T-helper 17 cell (primary cell): ENCODE measurements around the gene NAGLU. TPM values are rescaled to one million over a fixed set of nuclear protein-coding genes. Genes with fewer than 3 reads are reported as not detected.

Experiments
- ATAC-seq: fragments of 150-1000 bp; cut with Tn5 transposase; 2 replicates; pipeline ENCODE4 v1.10.0; 2021; ENCODE audit warnings: mild to moderate bottlenecking, moderate library complexity
- DNase-seq, 3 donors: peaks; one replicate each; pipeline versions ENCODE4 v3.0.0 to v3.0.0-alpha.2; 2020 to 2021
- H3K9me3 ChIP-seq: one replicate; pipeline ENCODE4 v1.7.0; 2013; ENCODE audit warnings: low read length, mild to moderate bottlenecking; ENCODE audit not compliant: control insufficient read depth, poor library complexity, severe bottlenecking
- H3K27ac Mint-ChIP-seq: one replicate; pipeline ENCODE4 v1.8.0; 2022; ENCODE audit warnings: mild to moderate bottlenecking, moderate library complexity, mixed read lengths
- H3K27me3 Mint-ChIP-seq: one replicate; pipeline ENCODE4 v1.8.0; 2022; ENCODE audit warnings: mixed read lengths
- H3K36me3 Mint-ChIP-seq: one replicate; pipeline ENCODE4 v1.8.0; 2022; ENCODE audit warnings: low read depth, mixed read lengths
- H3K4me1 Mint-ChIP-seq: one replicate; pipeline ENCODE4 v1.8.0; 2022; ENCODE audit warnings: mild to moderate bottlenecking, mixed read lengths
- H3K4me3 Mint-ChIP-seq: one replicate; pipeline ENCODE4 v1.8.0; 2022; ENCODE audit warnings: mild to moderate bottlenecking, moderate library complexity, mixed read lengths
- total RNA-seq, 4 donors: library from RNA in 2 of 4; stranded (reverse) in 2 of 4; gene quantifications; one replicate each; pipeline ENCODE4 v1.2.3 and lab custom pipeline; 2022 to 2026

The NAGLU gene
- total RNA-seq (10 to 100 TPM; 12.5 to 13.2 TPM), total RNA-seq (lab: John Stamatoyannopoulos, UW) (13.0 to 21.8 reads per million in 2 donors)

DNA sequence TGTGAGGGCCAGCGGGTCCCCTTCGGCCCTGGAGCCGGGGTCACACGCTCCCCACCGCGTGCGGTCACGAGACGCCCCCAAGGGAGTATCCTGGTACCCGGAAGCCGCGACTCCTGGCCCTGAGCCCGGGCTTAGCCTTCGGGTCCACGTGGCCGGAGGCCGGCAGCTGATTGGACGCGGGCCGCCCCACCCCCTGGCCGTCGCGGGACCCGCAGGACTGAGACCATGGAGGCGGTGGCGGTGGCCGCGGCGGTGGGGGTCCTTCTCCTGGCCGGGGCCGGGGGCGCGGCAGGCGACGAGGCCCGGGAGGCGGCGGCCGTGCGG is at the start of gene NAGLU:
TSS of gene NAGLU (plus strand) at position 194 of the 324 bp plus-strand sequence. CDS start at position 226, 32 bp downstream.
- H3K36me3 Mint-ChIP-seq: no peaks in the 10 kb centered on the region
- peaks cover 31% of the 10 kb centered on the region for H3K4me1 Mint-ChIP-seq
- H3K27me3 Mint-ChIP-seq: peaks cover 5% of the 10 kb centered on the region
- H3K9me3 ChIP-seq: no peaks in the 10 kb centered on the region
- ATAC-seq (peak; percentile 84), DNase-seq (peak; percentile 64 to 71 (median 66))
- H3K27ac Mint-ChIP-seq: peak within 1 kb of the TSS; percentile 91
- peak within 1 kb of the TSS; percentile 88 for H3K4me3 Mint-ChIP-seq

GRCh38 chr17:42488032-42488431 is 48.0 kb upstream of the NAGLU start:
- H3K36me3 Mint-ChIP-seq: peaks cover 11% of the 10 kb centered on the region
- H3K27me3 Mint-ChIP-seq: no peaks in the 10 kb centered on the region
- ATAC-seq (no peak), DNase-seq (no peak)
- peaks cover 26% of the 10 kb centered on the region for H3K4me1 Mint-ChIP-seq
- H3K27ac Mint-ChIP-seq: no peak overlapping the region
- H3K9me3 ChIP-seq: no peaks in the 10 kb centered on the region
- H3K4me3 Mint-ChIP-seq: no peak overlapping the region

DNA sequence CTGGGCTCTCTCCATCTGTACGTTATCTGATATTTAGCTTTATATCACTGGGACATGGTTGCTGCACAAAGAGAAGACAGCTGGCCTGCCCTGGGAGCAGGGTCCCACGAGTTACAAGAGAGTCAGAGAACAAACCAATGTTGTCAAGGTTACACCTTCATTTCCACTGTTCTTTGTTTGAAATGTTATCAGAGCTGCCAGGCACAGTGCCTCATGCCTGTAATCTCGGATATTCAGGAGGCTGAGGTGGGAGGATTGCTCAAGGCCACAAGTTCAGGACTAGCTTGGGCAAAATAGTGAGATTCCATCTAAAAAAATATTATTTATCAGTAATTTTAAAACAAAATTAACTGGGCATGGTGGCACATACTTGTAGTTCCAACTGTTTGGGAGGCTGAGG is 42.7 kb upstream of the NAGLU start:
- H3K27ac Mint-ChIP-seq: no peak overlapping the region
- DNase-seq: no peak
- no peaks in the 10 kb centered on the region for H3K27me3 Mint-ChIP-seq
- H3K4me3 Mint-ChIP-seq: no peak overlapping the region
- peaks cover 8% of the 10 kb centered on the region for H3K36me3 Mint-ChIP-seq
- H3K9me3 ChIP-seq: no peaks in the 10 kb centered on the region
- peaks cover 11% of the 10 kb centered on the region for H3K4me1 Mint-ChIP-seq
- no peak for ATAC-seq

- Mint-ChIP-seq H3K4me3 (no peak overlapping the region), H3K27ac (no peak overlapping the region), H3K27me3 (no peaks in the 10 kb centered on the region), H3K36me3 (peaks cover 2% of the 10 kb centered on the region), H3K4me1 (peaks cover 6% of the 10 kb centered on the region)
- no peak for DNase-seq
- H3K9me3 ChIP-seq: no peaks in the 10 kb centered on the region
- ATAC-seq: no peak
These were observed 41.4 kb upstream of the NAGLU start for GRCh38 chr17:42494673-42495072.

- ATAC-seq (no peak), DNase-seq (no peak)
- Mint-ChIP-seq H3K27me3 (no peaks in the 10 kb centered on the region), H3K4me3 (no peak overlapping the region), H3K4me1 (peaks cover 3% of the 10 kb centered on the region), H3K27ac (no peak overlapping the region), H3K36me3 (peaks cover 2% of the 10 kb centered on the region)
- no peaks in the 10 kb centered on the region for H3K9me3 ChIP-seq
These were observed 37.2 kb upstream of the NAGLU start for GRCh38 chr17:42498828-42499227.

DNA sequence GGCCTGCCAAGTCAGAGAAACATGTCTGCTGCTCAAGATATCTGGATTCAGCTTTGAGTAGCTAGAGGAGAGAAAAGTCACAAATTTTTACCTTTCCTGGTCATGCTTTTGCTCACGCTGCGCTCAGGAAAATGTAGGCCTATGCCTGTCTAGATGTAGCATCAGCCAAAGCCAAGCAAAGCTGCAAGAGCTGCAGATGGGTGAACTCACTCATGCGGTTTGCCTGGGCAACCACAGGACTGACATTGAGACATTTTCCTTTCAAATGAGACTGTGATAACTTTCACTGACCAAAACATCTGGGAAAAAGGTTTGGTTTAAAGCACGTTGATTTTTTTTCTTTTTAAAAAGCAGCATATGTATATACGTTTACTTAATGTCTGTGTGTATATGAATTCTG is 34.0 kb upstream of the NAGLU start:
- ATAC-seq: no peak
- H3K4me1 Mint-ChIP-seq: no peaks in the 10 kb centered on the region

DNA sequence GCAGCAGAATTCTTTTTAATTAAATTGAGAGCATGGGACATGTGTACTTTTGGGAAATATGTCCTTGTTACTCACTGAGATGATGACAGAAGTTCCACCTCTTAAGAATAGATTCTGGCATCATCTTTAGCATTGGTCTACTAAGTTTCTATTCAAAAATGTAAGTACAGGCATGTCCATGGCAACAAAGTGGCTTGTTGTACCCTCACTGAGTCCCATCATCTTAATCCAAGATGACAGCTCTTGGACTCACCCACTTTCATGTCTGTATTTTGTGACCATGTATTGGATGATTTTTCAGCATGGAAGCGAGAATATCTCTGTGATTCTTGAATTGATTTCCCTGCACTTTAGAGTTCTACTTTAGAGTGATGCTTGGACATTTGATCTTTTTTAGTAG is 33.1 kb upstream of the NAGLU start:
- H3K9me3 ChIP-seq: no peaks in the 10 kb centered on the region
- no peaks in the 10 kb centered on the region for H3K27me3 Mint-ChIP-seq
- DNase-seq (no peak), ATAC-seq (no peak)
- no peak overlapping the region for H3K4me3 Mint-ChIP-seq
- H3K4me1 Mint-ChIP-seq: peaks cover 2% of the 10 kb centered on the region
- peaks cover 8% of the 10 kb centered on the region for H3K36me3 Mint-ChIP-seq
- H3K27ac Mint-ChIP-seq: no peak overlapping the region

More for the DNA sequence above, 34.0 kb upstream of the NAGLU start:
- H3K27me3 Mint-ChIP-seq: no peaks in the 10 kb centered on the region
- no peak overlapping the region for H3K27ac Mint-ChIP-seq
- no peaks in the 10 kb centered on the region for H3K9me3 ChIP-seq
- H3K4me3 Mint-ChIP-seq: no peak overlapping the region
- no peak for DNase-seq
- peaks cover 6% of the 10 kb centered on the region for H3K36me3 Mint-ChIP-seq

DNA sequence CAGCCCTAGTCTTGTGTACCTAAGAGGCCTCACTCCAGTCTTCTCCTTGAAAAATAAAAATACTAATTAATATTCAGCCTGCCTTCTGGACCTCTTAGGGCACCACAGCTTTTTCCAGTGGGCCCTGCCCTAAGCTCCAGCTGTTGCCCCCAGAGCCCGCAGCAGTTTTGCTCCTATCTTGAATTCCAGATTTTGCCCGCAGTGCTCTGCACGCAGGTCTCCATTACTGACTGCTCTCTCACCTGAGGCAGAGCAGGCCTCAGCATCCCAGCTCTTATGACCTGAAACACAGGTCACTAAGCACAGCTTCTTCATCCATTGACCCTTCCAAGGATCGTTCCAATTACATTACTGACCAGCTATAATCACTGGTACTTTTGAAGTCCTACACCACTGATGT is 28.4 kb upstream of the NAGLU start:
- DNase-seq (no peak), ATAC-seq (no peak)
- Mint-ChIP-seq H3K27me3 (peaks cover 6% of the 10 kb centered on the region), H3K4me3 (no peak overlapping the region), H3K27ac (no peak overlapping the region), H3K36me3 (peaks cover 20% of the 10 kb centered on the region), H3K4me1 (peaks cover 12% of the 10 kb centered on the region)
- H3K9me3 ChIP-seq: no peaks in the 10 kb centered on the region

- H3K27ac Mint-ChIP-seq: peak overlapping the region; percentile 49
- no peak overlapping the region for H3K4me3 Mint-ChIP-seq
These were observed 27.4 kb upstream of the NAGLU start for GRCh38 chr17:42508426-42509165.

GRCh38 chr17:42509409-42509808 is 26.6 kb upstream of the NAGLU start:
- Mint-ChIP-seq H3K27me3 (peaks cover 6% of the 10 kb centered on the region), H3K27ac (peak overlapping the region; percentile 49), H3K4me3 (no peak overlapping the region), H3K36me3 (peaks cover 15% of the 10 kb centered on the region), H3K4me1 (peaks cover 12% of the 10 kb centered on the region)
- ATAC-seq (no peak), DNase-seq (no peak)
- H3K9me3 ChIP-seq: no peaks in the 10 kb centered on the region

More at GRCh38 chr17:42508426-42509165, 27.4 kb upstream of the NAGLU start:
- peaks cover 19% of the 10 kb centered on the region for H3K36me3 Mint-ChIP-seq
- peaks cover 6% of the 10 kb centered on the region for H3K27me3 Mint-ChIP-seq
- ATAC-seq: no peak
- H3K4me1 Mint-ChIP-seq: peaks cover 12% of the 10 kb centered on the region
- H3K9me3 ChIP-seq: no peaks in the 10 kb centered on the region
- no peak for DNase-seq

DNA sequence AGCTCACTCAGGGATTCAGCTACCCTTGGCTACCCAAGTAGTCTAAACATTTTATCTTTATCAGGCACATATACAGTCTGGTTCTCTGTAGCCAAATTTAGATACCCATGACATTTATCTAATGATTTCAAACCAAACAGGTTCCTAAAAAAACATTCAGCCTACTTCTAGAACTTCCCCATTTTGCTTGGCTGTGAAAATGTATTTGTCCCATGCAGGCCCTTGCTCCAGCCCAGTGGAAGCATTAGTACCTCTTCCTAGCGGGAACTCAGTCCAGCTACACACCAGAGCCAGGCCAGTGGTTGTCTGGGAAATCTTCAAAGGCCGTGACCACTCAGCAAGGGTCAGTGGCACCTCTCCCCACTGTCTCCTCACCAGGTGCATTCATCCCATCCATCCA is 26.2 kb upstream of the NAGLU start:
- H3K9me3 ChIP-seq: no peaks in the 10 kb centered on the region
- DNase-seq (no peak), ATAC-seq (no peak)
- Mint-ChIP-seq H3K36me3 (peaks cover 15% of the 10 kb centered on the region), H3K4me3 (no peak overlapping the region), H3K27ac (no peak overlapping the region), H3K27me3 (peaks cover 6% of the 10 kb centered on the region), H3K4me1 (peaks cover 12% of the 10 kb centered on the region)

- Mint-ChIP-seq H3K27me3 (peaks cover 6% of the 10 kb centered on the region), H3K4me1 (peaks cover 12% of the 10 kb centered on the region), H3K27ac (no peak overlapping the region), H3K4me3 (no peak overlapping the region), H3K36me3 (peaks cover 15% of the 10 kb centered on the region)
- no peaks in the 10 kb centered on the region for H3K9me3 ChIP-seq
- no peak for DNase-seq
- ATAC-seq: no peak
These were observed 23.8 kb upstream of the NAGLU start for GRCh38 chr17:42512246-42512645.

GRCh38 chr17:42512733-42513251 is 23.2 kb upstream of the NAGLU start:
- Mint-ChIP-seq H3K4me3 (no peak overlapping the region), H3K27me3 (peaks cover 6% of the 10 kb centered on the region), H3K4me1 (peaks cover 16% of the 10 kb centered on the region), H3K36me3 (peaks cover 14% of the 10 kb centered on the region), H3K27ac (no peak overlapping the region)
- DNase-seq (no peak), ATAC-seq (no peak)
- no peaks in the 10 kb centered on the region for H3K9me3 ChIP-seq

- ATAC-seq: no peak
These were observed 22.4 kb upstream of the NAGLU start for GRCh38 chr17:42513686-42514085.

More at GRCh38 chr17:42513686-42514085, 22.4 kb upstream of the NAGLU start:
- Mint-ChIP-seq H3K27me3 (peaks cover 6% of the 10 kb centered on the region), H3K36me3 (peaks cover 7% of the 10 kb centered on the region), H3K4me1 (peaks cover 11% of the 10 kb centered on the region), H3K27ac (no peak overlapping the region), H3K4me3 (no peak overlapping the region)
- DNase-seq: no peak
- no peaks in the 10 kb centered on the region for H3K9me3 ChIP-seq
